H1 (cell line): ENCODE data around the gene ERN2.

Source experiments
- GABPA ChIP-seq: IDR thresholded peaks from 2 replicates; pipeline ENCODE4 v1.6.1; 2011; ENCODE audit warnings: mild to moderate bottlenecking, low read length, moderate library complexity, borderline replicate concordance; ENCODE audit not compliant: insufficient read depth
- HDAC6 ChIP-seq: IDR thresholded peaks from one replicate; pipeline ENCODE4 v1.7.1; 2012; ENCODE audit warnings: low read depth, mild to moderate bottlenecking, inconsistent platforms, low read length, moderate library complexity
- RFX5 ChIP-seq: IDR thresholded peaks from 2 replicates; pipeline ENCODE4 v1.6.1; 2011; ENCODE audit warnings: low read depth, low read length, improper control_type of control experiment, borderline replicate concordance
- TF ChIP-seq, protein P1 (sequence below), 3 experiments: IDR thresholded peaks; 1 replicate in 2 of 3; 2 replicates in 1 of 3; pipeline versions ENCODE4 v1.5.1 to v1.6.1; 2011; ENCODE audit warnings: low read length in 3 of 3, mild to moderate bottlenecking in 3 of 3, inconsistent platforms in 2 of 3, low read depth in 1 of 3, moderate library complexity in 1 of 3; ENCODE audit not compliant: insufficient read depth in 1 of 3; ENCODE audit errors: control extremely low read depth in 1 of 3

GRCh38 chr16:23676924-23677480 is 36.0 kb downstream of the ERN2 start:
- no peak for TF ChIP-seq GABPA
- no peak for TF ChIP-seq HDAC6
- no peak for TF ChIP-seq RFX5
- TF ChIP-seq, protein P1, sequence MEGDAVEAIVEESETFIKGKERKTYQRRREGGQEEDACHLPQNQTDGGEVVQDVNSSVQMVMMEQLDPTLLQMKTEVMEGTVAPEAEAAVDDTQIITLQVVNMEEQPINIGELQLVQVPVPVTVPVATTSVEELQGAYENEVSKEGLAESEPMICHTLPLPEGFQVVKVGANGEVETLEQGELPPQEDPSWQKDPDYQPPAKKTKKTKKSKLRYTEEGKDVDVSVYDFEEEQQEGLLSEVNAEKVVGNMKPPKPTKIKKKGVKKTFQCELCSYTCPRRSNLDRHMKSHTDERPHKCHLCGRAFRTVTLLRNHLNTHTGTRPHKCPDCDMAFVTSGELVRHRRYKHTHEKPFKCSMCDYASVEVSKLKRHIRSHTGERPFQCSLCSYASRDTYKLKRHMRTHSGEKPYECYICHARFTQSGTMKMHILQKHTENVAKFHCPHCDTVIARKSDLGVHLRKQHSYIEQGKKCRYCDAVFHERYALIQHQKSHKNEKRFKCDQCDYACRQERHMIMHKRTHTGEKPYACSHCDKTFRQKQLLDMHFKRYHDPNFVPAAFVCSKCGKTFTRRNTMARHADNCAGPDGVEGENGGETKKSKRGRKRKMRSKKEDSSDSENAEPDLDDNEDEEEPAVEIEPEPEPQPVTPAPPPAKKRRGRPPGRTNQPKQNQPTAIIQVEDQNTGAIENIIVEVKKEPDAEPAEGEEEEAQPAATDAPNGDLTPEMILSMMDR (IDR thresholded peaks at IDR 0.05; ENCODE audit: control extremely low read depth in 1 of 3, insufficient read depth in 1 of 3, low read depth in 1 of 3, low read length in 3 of 3): no peak
